ENCODE measurements around the gene SFTPB.

The SFTPB gene

GRCh38 chr2:85704038-85704437 is 36.0 kb upstream of the SFTPB start:
- Histone ChIP-seq H3K27ac (no peak overlapping the region), H3K4me1 (no peaks in the 10 kb centered on the region), H3K4me3 (ENCODE audit: low read depth, low read length) (no peak overlapping the region), H3K9me3 (ENCODE audit: control insufficient read depth, low read length) (no peaks in the 10 kb centered on the region), H2AFZ (no peak overlapping the region), H3K79me2 (no peaks in the 10 kb centered on the region), H3K36me3 (ENCODE audit: control insufficient read depth, insufficient read depth, low read length) (no peaks in the 10 kb centered on the region), H3K9ac (no peak overlapping the region), H3K4me2 (ENCODE audit: low read length) (no peak overlapping the region), H3K27me3 (ENCODE audit: control insufficient read depth, insufficient read depth, low read length) (no peaks in the 10 kb centered on the region)
- no peak for TF ChIP-seq CTCF (IDR thresholded peaks at IDR 0.05)

DNA sequence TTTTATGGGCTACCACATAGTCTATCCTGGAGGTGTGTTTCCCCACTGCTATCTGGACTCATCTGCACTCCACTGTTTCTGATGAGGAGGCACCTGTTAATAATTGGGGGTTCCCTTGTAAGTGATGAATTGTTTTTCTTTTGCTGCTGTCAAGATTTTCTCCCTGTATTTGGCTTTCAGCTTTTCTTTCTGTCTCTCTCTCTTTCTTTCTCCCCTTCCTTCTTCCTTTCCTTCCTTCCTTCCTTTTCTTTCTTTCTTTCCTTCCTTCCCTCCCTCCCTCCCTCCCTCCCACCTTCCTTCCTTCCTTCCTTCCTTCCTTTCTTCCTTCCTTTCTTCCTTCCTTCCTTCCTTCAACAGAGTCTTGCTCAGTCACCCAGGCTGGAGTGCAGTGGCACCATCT is 35.3 kb upstream of the SFTPB start:
- no peak overlapping the region for H3K4me2 ChIP-seq (ENCODE audit: low read length)
- H3K4me1 ChIP-seq = no peaks in the 10 kb centered on the region
- no peak overlapping the region for H3K4me3 ChIP-seq (ENCODE audit: low read depth, low read length)
- TF ChIP-seq CTCF (IDR thresholded peaks at IDR 0.05) = no peak
- H3K9me3 ChIP-seq (ENCODE audit: control insufficient read depth, low read length) = no peaks in the 10 kb centered on the region
- H3K9ac ChIP-seq = no peak overlapping the region
- no peaks in the 10 kb centered on the region for H3K36me3 ChIP-seq (ENCODE audit: control insufficient read depth, insufficient read depth, low read length)
- no peaks in the 10 kb centered on the region for H3K27me3 ChIP-seq (ENCODE audit: control insufficient read depth, insufficient read depth, low read length)
- no peak overlapping the region for H3K27ac ChIP-seq
- no peak overlapping the region for H2AFZ ChIP-seq
- no peaks in the 10 kb centered on the region for H3K79me2 ChIP-seq

GRCh38 chr2:85702800-85703199 is 34.8 kb upstream of the SFTPB start:
- no peak overlapping the region for H3K27ac ChIP-seq
- no peaks in the 10 kb centered on the region for H3K36me3 ChIP-seq (ENCODE audit: control insufficient read depth, insufficient read depth, low read length)
- no peaks in the 10 kb centered on the region for H3K9me3 ChIP-seq (ENCODE audit: control insufficient read depth, low read length)
- H3K4me3 ChIP-seq (ENCODE audit: low read depth, low read length) = no peak overlapping the region
- H3K79me2 ChIP-seq = no peaks in the 10 kb centered on the region
- no peak overlapping the region for H2AFZ ChIP-seq
- H3K27me3 ChIP-seq (ENCODE audit: control insufficient read depth, insufficient read depth, low read length) = no peaks in the 10 kb centered on the region
- no peak overlapping the region for H3K9ac ChIP-seq
- no peak overlapping the region for H3K4me2 ChIP-seq (ENCODE audit: low read length)
- TF ChIP-seq CTCF (IDR thresholded peaks at IDR 0.05) = no peak
- H3K4me1 ChIP-seq = no peaks in the 10 kb centered on the region

DNA sequence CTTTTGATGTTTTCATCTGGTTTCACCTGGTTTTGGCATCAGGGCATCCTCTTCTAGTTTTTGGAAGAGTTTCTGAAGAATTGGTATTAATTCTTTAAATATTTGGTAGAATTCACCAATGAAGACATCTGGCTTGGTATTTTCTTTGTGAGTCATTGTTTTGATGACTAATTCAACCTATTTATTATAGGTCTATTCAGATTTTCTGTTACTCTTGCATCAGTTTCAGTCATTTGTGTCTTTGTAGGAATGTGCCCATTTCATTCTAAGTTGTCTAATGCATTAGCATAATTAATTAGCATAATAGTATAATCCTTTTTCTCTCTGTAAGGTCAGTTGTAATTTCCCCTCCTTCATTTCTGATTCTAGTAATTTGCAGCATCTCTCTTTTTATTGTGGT is 34.2 kb upstream of the SFTPB start:
- H3K27ac ChIP-seq = no peak overlapping the region
- no peak overlapping the region for H3K4me3 ChIP-seq (ENCODE audit: low read depth, low read length)
- H3K36me3 ChIP-seq (ENCODE audit: control insufficient read depth, insufficient read depth, low read length) = no peaks in the 10 kb centered on the region
- H3K9ac ChIP-seq = no peak overlapping the region
- no peaks in the 10 kb centered on the region for H3K9me3 ChIP-seq (ENCODE audit: control insufficient read depth, low read length)
- H3K79me2 ChIP-seq = no peaks in the 10 kb centered on the region
- no peak overlapping the region for H2AFZ ChIP-seq
- H3K4me1 ChIP-seq = no peaks in the 10 kb centered on the region
- no peak overlapping the region for H3K4me2 ChIP-seq (ENCODE audit: low read length)
- no peaks in the 10 kb centered on the region for H3K27me3 ChIP-seq (ENCODE audit: control insufficient read depth, insufficient read depth, low read length)
- no peak for TF ChIP-seq CTCF (IDR thresholded peaks at IDR 0.05)

DNA sequence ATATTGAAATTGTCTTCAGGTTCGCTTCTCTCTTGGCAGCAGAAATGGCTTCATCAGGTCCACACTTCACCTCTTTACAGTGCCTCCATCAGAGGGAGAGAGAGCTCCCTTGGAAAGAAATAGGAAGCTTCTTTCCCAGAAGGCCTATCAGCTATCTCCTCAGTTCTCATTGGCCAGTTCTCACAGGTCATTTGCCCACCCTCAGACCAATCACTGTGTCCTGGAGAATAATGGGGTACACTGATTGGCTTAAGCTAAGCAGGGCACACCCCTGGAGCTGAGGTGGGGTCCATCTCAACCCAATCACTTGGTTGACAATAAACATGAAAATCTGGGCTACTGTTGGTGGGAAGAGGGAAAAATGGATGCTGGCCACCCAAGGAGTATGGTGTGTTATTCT is 31.3 kb upstream of the SFTPB start:
- Histone ChIP-seq H3K36me3 (ENCODE audit: control insufficient read depth, insufficient read depth, low read length) (no peaks in the 10 kb centered on the region), H3K27me3 (ENCODE audit: control insufficient read depth, insufficient read depth, low read length) (no peaks in the 10 kb centered on the region), H3K4me3 (ENCODE audit: low read depth, low read length) (no peak overlapping the region), H3K4me1 (no peaks in the 10 kb centered on the region), H3K4me2 (ENCODE audit: low read length) (no peak overlapping the region), H3K27ac (no peak overlapping the region), H3K9me3 (ENCODE audit: control insufficient read depth, low read length) (no peaks in the 10 kb centered on the region), H2AFZ (no peak overlapping the region), H3K9ac (no peak overlapping the region), H3K79me2 (no peaks in the 10 kb centered on the region)
- no peak for TF ChIP-seq CTCF (IDR thresholded peaks at IDR 0.05)

Measured in parathyroid adenoma (tissue), 2 donors.